SK-N-SH (cell line): ENCODE data around the gene AKT3. TPM values are rescaled to one million over a fixed set of nuclear protein-coding genes. Genes with fewer than 3 reads are reported as not detected.

Experiments used
- CTCF ChIA-PET: fragments of 300-600, 350-600 bp; formaldehyde crosslinking; extraction: SDS; loops from one replicate; lab custom pipeline; 2021; lab: Yijun Ruan, JAX
- POLR2A ChIA-PET: fragments of 350-600 bp; sonication (Branson Sonifier 250); formaldehyde crosslinking; extraction: SDS; loops from one replicate; lab custom pipeline; 2020; ENCODE audit warnings: antibody characterized with exemption, inconsistent platforms; lab: Yijun Ruan, JAX
- DNase-seq: peaks from one replicate; pipeline ENCODE4 v3.0.0; 2012
- H2AFZ ChIP-seq: fragments of 200-600 bp; sonication (generic); 2 replicates; pipeline ENCODE4 v1.8.1; 2016; ENCODE audit warnings: antibody characterized with exemption, mild to moderate bottlenecking, low read depth
- H3F3A ChIP-seq: fragments of 200-600 bp; sonication (generic); replicated peaks from 2 replicates; pipeline ENCODE3; 2016; ENCODE audit warnings: antibody characterized with exemption, mild to moderate bottlenecking; ENCODE audit not compliant: insufficient read depth
- H3K27ac ChIP-seq, 2 experiments: fragments of 200-500 bp in 1 of 2; fragments of 200-600 bp in 1 of 2; sonication (Bioruptor generic) in 1 of 2; sonication (generic), shearing (Covaris generic) in 1 of 2; 2 replicates each; pipeline versions ENCODE4 v1.5.1 to v1.6.1; 2014 to 2016; ENCODE audit warnings: low read depth in 2 of 2, inconsistent platforms in 1 of 2, low read length in 1 of 2, mild to moderate bottlenecking in 1 of 2, mixed read lengths in 1 of 2
- H3K27me3 ChIP-seq: fragments of 200-600 bp; sonication (generic), shearing (Covaris generic); 2 replicates; pipeline ENCODE4 v1.6.1; 2016; ENCODE audit warnings: mixed run types; ENCODE audit not compliant: insufficient read depth
- H3K36me3 ChIP-seq, 2 experiments: fragments of 200-500 bp in 1 of 2; fragments of 200-600 bp in 1 of 2; sonication (Bioruptor generic) in 1 of 2; sonication (generic) in 1 of 2; replicated peaks in 1 of 2; 2 replicates each; pipeline versions ENCODE3 to v1.5.1; 2014 to 2016; ENCODE audit warnings: low read length in 1 of 2, mild to moderate bottlenecking in 1 of 2; ENCODE audit not compliant: insufficient read depth in 2 of 2, control insufficient read depth in 1 of 2
- H3K4me1 ChIP-seq, 2 experiments: fragments of 200-500 bp in 1 of 2; fragments of 200-600 bp in 1 of 2; sonication (Bioruptor generic) in 1 of 2; sonication (generic), shearing (Covaris generic) in 1 of 2; 2 replicates each; pipeline versions ENCODE4 v1.5.1 to v1.6.1; 2014 to 2016; ENCODE audit warnings: low read depth in 1 of 2, low read length in 1 of 2, mixed run types in 1 of 2; ENCODE audit not compliant: insufficient read depth in 2 of 2, control insufficient read depth in 1 of 2
- H3K4me2 ChIP-seq: fragments of 200-600 bp; sonication (generic), shearing (Covaris generic); 2 replicates; pipeline ENCODE4 v1.6.1; 2017; ENCODE audit warnings: mixed run types
- H3K4me3 ChIP-seq, 2 experiments: fragments of 200-500 bp in 1 of 2; fragments of 200-600 bp in 1 of 2; sonication (Bioruptor generic) in 1 of 2; sonication (generic), shearing (Covaris generic) in 1 of 2; 2 replicates each; pipeline versions ENCODE4 v1.5.1 to v1.8.1; 2014 to 2016; ENCODE audit warnings: low read depth in 2 of 2, inconsistent platforms in 1 of 2, low read length in 1 of 2, mild to moderate bottlenecking in 1 of 2, mixed read lengths in 1 of 2, moderate library complexity in 1 of 2
- H3K79me2 ChIP-seq: fragments of 200-600 bp; sonication (generic); 2 replicates; pipeline ENCODE4 v1.8.1; 2017; ENCODE audit warnings: mild to moderate bottlenecking; ENCODE audit not compliant: insufficient read depth
- H3K9ac ChIP-seq: fragments of 200-600 bp; sonication (generic); 2 replicates; pipeline ENCODE4 v1.6.1; 2017; ENCODE audit warnings: mixed run types
- H3K9me2 ChIP-seq: fragments of 200-600 bp; sonication (generic); 2 replicates; pipeline ENCODE4 v1.6.1; 2017; ENCODE audit warnings: mixed run types
- H3K9me3 ChIP-seq: fragments of 200-600 bp; sonication (generic); 2 replicates; pipeline ENCODE4 v1.6.1; 2017; ENCODE audit warnings: mixed run types, mild to moderate bottlenecking, moderate library complexity
- H4K20me1 ChIP-seq: fragments of 200-600 bp; sonication (generic); 2 replicates; pipeline ENCODE4 v1.6.1; 2017; ENCODE audit warnings: mild to moderate bottlenecking, mixed run types; ENCODE audit not compliant: insufficient read depth
- CHD2 ChIP-seq: fragments of 150-350 bp; IDR thresholded peaks from 2 replicates; pipeline ENCODE4 v1.6.1; 2018; ENCODE audit warnings: low read length; ENCODE audit not compliant: partially characterized antibody
- CTCF ChIP-seq: fragments of 200-600 bp; sonication (generic); IDR thresholded peaks from 2 replicates; pipeline ENCODE4 v1.6.1; 2017; ENCODE audit warnings: antibody characterized with exemption, mild to moderate bottlenecking, moderate library complexity
- ELF1 ChIP-seq: IDR thresholded peaks from 2 replicates; pipeline ENCODE4 v1.4.0; 2012
- FOXM1 ChIP-seq: IDR thresholded peaks from 2 replicates; pipeline ENCODE4 v1.4.0; 2012; ENCODE audit warnings: low read depth, mild to moderate bottlenecking
- GABPA ChIP-seq: IDR thresholded peaks from 2 replicates; pipeline ENCODE4 v1.4.0; 2012; ENCODE audit warnings: low read depth, mild to moderate bottlenecking
- GATA2 ChIP-seq: sonication (generic); formaldehyde crosslinking; IDR thresholded peaks from 2 replicates; pipeline ENCODE4 v1.5.0; 2020; ENCODE audit warnings: mild to moderate bottlenecking, missing genetic modification reagents
- IRF3 ChIP-seq: fragments of 150-350 bp; IDR thresholded peaks from 2 replicates; pipeline ENCODE4 v1.6.1; 2016; ENCODE audit warnings: mild to moderate bottlenecking, low read depth, low read length
- JUND ChIP-seq: IDR thresholded peaks from 2 replicates; pipeline ENCODE4 v1.4.0; 2012
- MAX ChIP-seq: IDR thresholded peaks from 2 replicates; pipeline ENCODE4 v1.4.0; 2012; ENCODE audit warnings: low read depth
- MEF2A ChIP-seq: IDR thresholded peaks from 2 replicates; pipeline ENCODE4 v1.4.0; 2012; ENCODE audit warnings: low read depth, borderline replicate concordance
- MXI1 ChIP-seq: IDR thresholded peaks from 2 replicates; pipeline ENCODE4 v1.6.1; 2012; ENCODE audit warnings: mild to moderate bottlenecking, low read depth, low read length, improper control_type of control experiment
- POLR2AphosphoS5 ChIP-seq: IDR thresholded peaks from 2 replicates; pipeline ENCODE4 v1.6.1; 2012; ENCODE audit warnings: low read depth, low read length
- RAD21 ChIP-seq: IDR thresholded peaks from 2 replicates; pipeline ENCODE4 v1.6.1; 2012; ENCODE audit warnings: mild to moderate bottlenecking, low read length
- RCOR1 ChIP-seq: fragments of 150-350 bp; IDR thresholded peaks from 2 replicates; pipeline ENCODE4 v1.6.1; 2017; ENCODE audit warnings: antibody characterized with exemption, low read length
- REST ChIP-seq: IDR thresholded peaks from 2 replicates; pipeline ENCODE4 v1.6.1; 2012; ENCODE audit warnings: mild to moderate bottlenecking, low read depth, low read length, moderate library complexity
- SIN3A ChIP-seq: IDR thresholded peaks from 2 replicates; pipeline ENCODE4 v1.6.1; 2012; ENCODE audit warnings: low read depth, mild to moderate bottlenecking, low read length, moderate library complexity, borderline replicate concordance
- TEAD4 ChIP-seq: IDR thresholded peaks from 2 replicates; pipeline ENCODE4 v1.4.0; 2012; ENCODE audit warnings: mild to moderate bottlenecking, borderline replicate concordance; ENCODE audit not compliant: insufficient read depth
- USF1 ChIP-seq: IDR thresholded peaks from 2 replicates; pipeline ENCODE4 v1.4.0; 2012; ENCODE audit warnings: low read depth, borderline replicate concordance
- WGBS: methylation state at CpG from one replicate; pipeline ENCODE4 v1.1.6; 2017; ENCODE audit warnings: low lambda C conversion rate; 5-methylcytosine and 5-hydroxymethylcytosine counted together
- polyA plus RNA-seq, 3 experiments: library from polyadenylated mRNA; depleted of rRNA; stranded (reverse); fragments of >200 nt; gene quantifications; 2 replicates each; pipeline ENCODE4 v1.2.3, GENCODE V29; 2012

AKT3 gene
- polyA plus RNA-seq, 1 of the 3 experiments (the other 2 are of a cell fraction): 12.7 TPM

GRCh38 chr1:243831463-243831862, 18.6 kb downstream of the AKT3 start:
- Histone ChIP-seq H3K9ac (no peak overlapping the region), H3K27ac (no peak overlapping the region), H3K4me2 (no peak overlapping the region), H3K4me1 (no peaks in the 10 kb centered on the region; a peak in 1 of 4 replicates), H4K20me1 (peaks cover 9% of the 10 kb centered on the region; the same call in 1 of the 2 replicates), H2AFZ (no peak overlapping the region), H3K79me2 (peaks cover 98% of the 10 kb centered on the region), H3F3A (no peaks in the 10 kb centered on the region), H3K9me3 (peaks cover 12% of the 10 kb centered on the region), H3K36me3 (peaks cover 10 to 38% of the 10 kb centered on the region in 2 experiments), H3K4me3 (no peak overlapping the region)
- POLR2A ChIA-PET: no interaction called here
- no peak for DNase-seq
- 96% methylated on average over 3 of the region's 3 CpGs for WGBS
- TF ChIP-seq CTCF: no peak
- no peak for TF ChIP-seq USF1
- no peak for TF ChIP-seq GATA2
- no peak for TF ChIP-seq RAD21
- no peak for TF ChIP-seq TEAD4
- TF ChIP-seq JUND: no peak
- TF ChIP-seq CHD2: no peak
- no peak for TF ChIP-seq MEF2A
- no peak for TF ChIP-seq POLR2AphosphoS5
- TF ChIP-seq, all 33 proteins: peak for 0
- Histone ChIP-seq H3K27me3 (no peaks in the 10 kb centered on the region), H3K9me2 (no peaks in the 10 kb centered on the region)
- CTCF ChIA-PET: interaction anchor here (1.0 kb wide), 1 partner anchor 121 kb away, joined by 3 read pairs; no protein-coding TSS in a partner anchor

GRCh38 chr1:243827206-243827605, 22.8 kb downstream of the AKT3 start:
- H2AFZ ChIP-seq: no peak overlapping the region
- H3K9me2 ChIP-seq: no peaks in the 10 kb centered on the region
- no peaks in the 10 kb centered on the region for H3F3A ChIP-seq
- no peaks in the 10 kb centered on the region for H3K27me3 ChIP-seq
- peak overlapping the region in 1 of 2 experiments; percentile 3; a peak in 1 of 4 replicates for H3K4me3 ChIP-seq
- peak overlapping the region; percentile 15; the same call in 1 of the 2 replicates for H3K4me2 ChIP-seq
- ChIA-PET POLR2A (no interaction called here), CTCF (interaction anchor here (3.0 kb wide), 1 partner anchor 11 kb away, joined by 9 read pairs; no protein-coding TSS in a partner anchor)
- H3K79me2 ChIP-seq: peaks cover 98% of the 10 kb centered on the region
- H3K9ac ChIP-seq: no peak overlapping the region
- peaks cover 0 to 44% of the 10 kb centered on the region in 2 experiments for H3K36me3 ChIP-seq
- no peaks in the 10 kb centered on the region; a peak in 1 of 4 replicates for H3K4me1 ChIP-seq
- DNase-seq: no peak
- H3K27ac ChIP-seq: no peak overlapping the region
- H4K20me1 ChIP-seq: peaks cover 4% of the 10 kb centered on the region; the same call in 1 of the 2 replicates
- no peaks in the 10 kb centered on the region for H3K9me3 ChIP-seq
- TF ChIP-seq IRF3 (no peak), ELF1 (no peak), FOXM1 (no peak), TEAD4 (no peak), MXI1 (no peak), SIN3A (no peak), RCOR1 (no peak), GATA2 (no peak), CTCF (no peak), REST (no peak), MAX (no peak), GABPA (no peak), CHD2 (no peak), MEF2A (no peak)
